Cerebellar cortex (tissue), 1 donor: Measurements from ENCODE around the gene DAPK2.

Experiments used
- DNase-seq: peaks from one replicate; pipeline ENCODE4 v3.0.0-alpha.2; 2015; ENCODE audit warnings: low spot score

Gene DAPK2

GRCh38 chr15:63892794-63893441 is 153.4 kb downstream of the DAPK2 start:
- no peak for DNase-seq

- no peak for DNase-seq
These were observed 154.5 kb downstream of the DAPK2 start for GRCh38 chr15:63891768-63892133.

DNA sequence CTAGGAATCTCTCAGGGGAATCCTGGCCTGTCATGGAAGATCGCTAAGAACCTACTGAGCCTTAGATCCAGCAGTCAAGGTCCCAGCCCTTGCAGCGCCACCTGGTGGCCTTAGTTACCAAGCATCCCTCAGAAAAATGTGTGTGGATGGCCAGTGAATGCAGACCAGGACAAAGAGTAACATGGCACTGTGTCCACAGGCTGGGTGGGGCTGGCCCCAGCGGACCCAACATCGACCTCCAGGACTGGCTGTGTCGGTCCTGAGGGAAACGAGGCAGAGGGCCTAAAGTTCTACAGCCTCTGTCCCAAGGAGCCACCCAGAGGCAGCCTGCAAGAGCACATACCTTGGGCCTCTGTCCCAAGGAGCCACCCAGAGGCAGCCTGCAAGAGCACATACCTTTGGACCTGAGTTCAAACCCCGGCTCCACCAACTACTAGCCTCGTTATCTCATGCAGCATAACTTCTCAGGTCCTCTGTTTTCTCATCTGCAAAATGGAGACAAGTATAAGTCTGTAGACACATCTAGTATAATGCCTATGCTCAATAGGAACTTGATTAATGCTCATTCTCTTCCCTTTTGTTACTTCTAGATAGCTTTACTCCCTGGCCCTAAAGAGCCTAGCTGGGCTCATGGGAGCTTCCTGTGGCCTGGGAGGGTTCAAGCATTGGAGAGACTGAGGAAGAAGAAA is 155.1 kb downstream of the DAPK2 start:
- peak; percentile 81 for DNase-seq

DNA sequence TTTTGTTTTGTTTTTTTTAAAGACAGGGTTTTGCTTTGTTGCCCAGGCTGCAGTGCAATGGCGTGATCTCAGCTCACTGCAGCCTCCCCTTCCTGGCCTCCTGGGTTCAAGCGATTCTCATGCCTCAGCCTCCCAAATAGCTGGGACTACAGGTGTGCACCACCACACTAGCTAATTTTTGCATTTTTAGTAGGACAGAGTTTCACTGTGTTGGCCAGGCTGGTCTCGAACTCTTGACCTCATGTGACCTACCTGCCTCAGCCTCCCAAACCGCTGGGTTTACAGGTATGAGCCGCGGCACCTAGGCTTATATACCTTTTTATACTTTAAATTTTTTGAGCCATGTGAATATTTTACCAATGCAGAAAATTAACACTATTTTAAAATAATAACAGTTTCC is 155.7 kb downstream of the DAPK2 start:
- DNase-seq: no peak

DNA sequence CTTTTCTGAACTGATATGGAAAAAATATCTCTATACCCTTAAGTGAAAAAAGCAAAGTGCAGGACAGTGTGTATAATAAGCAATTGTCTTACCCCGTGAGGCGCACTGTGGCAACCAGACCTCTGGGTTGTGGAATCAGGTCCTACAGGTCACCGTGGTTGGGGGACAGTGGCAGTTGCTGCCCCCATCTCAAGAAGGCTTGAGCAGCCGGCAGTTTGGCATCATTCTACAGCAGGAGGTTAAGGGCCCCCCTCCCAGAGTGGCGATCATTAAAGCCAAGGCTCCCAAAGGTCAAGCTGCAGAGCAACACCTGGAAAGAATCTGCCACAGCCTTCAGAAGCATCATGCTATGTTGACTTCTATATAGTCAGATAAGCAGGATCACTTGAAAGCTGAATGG is 156.5 kb downstream of the DAPK2 start:
- DNase-seq: no peak

DNA sequence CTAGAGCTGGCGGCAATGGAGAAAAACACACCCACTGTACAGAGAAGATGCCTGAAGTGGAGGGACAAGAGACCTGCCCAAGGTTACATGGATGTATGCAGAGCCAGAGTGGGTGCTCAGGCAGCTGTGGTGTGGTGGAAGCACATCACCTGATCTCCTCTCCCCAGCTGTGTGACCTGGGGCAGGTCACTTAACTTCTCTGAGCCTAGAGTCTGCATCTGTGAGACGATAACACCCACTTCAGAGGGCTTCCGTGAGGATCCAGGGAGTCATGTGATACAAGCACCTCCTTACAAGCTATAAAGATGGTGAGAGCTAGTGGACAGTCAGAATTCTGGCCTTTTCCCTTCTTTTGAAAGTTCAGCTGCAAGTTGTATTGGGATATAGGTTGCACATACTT is 157.5 kb downstream of the DAPK2 start:
- DNase-seq: no peak

DNA sequence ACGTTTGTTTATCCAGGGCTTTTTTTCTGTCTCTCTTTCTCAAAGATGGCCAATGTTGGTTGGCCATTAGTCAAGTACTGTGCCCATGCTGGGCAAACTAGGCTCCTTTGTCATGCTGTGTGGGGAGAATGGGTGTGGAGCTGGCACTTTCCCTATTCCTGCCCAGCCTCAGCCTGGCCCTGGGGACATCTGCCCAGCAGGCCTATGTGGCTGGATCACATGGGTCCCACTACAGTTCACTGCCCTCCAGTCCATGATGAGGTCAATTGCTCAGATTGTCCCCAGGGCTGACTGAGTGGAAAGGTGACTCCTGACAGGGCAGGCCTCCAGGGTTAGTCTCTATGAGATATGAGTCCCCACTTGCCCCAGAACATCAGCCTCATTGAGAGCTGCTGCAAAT is 158.1 kb downstream of the DAPK2 start:
- DNase-seq: no peak

- DNase-seq: no peak
These were observed 158.7 kb downstream of the DAPK2 start for GRCh38 chr15:63887630-63888029.

GRCh38 chr15:63884953-63885352 is 161.3 kb downstream of the DAPK2 start:
- DNase-seq: no peak

- DNase-seq: no peak
These were observed 164.9 kb downstream of the DAPK2 start for GRCh38 chr15:63881431-63881830.

DNA sequence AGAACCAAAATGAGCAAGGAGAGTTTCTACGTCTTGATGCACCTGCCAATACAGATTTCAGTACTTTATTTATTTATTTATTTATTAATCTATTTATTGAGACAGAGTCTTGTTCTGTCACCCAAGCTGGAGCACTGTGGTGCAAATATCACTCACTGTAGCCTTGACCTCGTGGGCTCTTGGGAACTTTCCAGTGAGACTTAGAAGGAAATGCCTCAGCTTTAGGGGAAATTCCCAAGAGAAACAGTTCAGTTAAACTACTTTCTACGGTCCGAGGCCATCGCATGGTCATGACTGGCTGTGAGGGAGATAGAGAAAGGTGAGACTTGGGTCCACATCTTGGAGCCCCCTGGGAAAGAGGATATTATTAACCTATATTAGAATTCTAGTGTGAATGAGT is 165.5 kb downstream of the DAPK2 start:
- no peak for DNase-seq

GRCh38 chr15:63879995-63880394 is 166.3 kb downstream of the DAPK2 start:
- DNase-seq: no peak

GRCh38 chr15:63879211-63879610 is 167.1 kb downstream of the DAPK2 start:
- no peak for DNase-seq

DNA sequence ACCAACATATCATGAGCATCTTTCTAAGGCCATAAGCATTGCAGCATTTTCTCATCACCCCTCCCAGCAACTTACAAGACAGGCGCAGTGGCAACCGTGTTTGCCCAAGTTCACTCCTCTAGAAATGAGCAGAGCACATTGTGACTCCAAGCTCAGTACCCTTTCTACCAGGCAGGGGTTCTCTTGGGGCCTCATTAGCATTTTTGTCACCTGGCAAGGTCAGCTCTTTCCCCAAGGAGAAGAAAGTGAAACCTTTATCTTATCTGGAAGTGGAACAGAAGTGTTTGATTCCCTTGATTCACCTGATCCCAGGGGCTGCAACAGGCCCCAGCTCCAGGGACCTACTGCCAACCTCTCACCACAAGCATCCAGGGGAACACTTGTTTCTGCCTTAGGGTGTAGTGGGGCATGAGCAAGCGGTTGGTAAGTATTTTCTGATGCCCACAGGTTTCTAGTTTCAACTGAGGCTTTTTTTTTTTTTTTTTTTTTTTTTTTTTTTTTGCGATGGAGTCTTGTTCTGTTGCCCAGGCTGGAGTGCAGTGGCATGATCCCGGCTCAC is 168.5 kb downstream of the DAPK2 start:
- no peak for DNase-seq

DNA sequence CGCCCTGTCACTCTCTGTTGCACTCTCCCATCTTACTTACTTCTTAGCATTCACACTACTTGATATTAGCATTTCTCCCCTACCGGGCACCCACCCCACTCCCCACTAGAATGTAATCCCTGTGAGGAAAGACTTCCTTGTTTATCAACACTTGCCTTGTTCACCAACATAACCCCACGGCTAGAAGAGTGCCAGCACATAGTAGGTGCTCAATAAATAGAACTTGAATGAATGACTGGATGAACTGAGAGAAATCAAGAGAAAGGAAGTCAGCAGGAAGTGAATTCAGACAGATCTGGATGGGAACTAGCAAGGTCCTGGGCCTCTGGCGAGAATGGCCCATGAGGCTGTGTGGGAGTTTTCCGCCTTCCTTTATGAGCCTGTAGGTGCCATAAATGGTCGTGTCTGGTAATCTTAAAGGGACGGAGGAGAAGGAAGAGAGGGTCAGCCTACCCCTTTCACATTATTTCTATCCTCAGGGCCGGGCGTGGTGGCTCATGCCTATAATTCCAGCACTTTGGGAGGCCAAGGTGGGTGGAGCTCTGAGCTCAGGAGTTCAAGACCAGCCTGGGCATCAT is 170.1 kb downstream of the DAPK2 start:
- no peak for DNase-seq

DNA sequence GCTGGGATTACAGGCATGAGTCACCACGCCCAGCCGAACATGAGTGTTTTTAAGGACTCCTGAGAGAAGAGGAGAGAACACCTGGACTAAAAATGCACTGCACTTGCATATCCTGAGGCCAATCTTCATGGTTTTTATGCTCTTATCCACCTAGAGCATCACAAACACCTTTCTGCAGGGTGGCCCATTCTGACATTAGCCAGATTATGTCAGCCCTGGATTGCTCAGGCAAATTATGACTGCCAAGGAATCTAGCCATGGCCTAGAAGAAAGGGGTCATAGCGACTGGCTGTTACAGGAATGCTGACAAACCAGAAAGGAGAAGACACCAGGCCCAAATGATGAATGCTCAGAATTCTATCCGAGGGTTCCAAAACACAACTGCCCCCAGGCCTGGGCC is 171.7 kb downstream of the DAPK2 start:
- no peak for DNase-seq

GRCh38 chr15:63872759-63873510 is 173.3 kb downstream of the DAPK2 start:
- DNase-seq: no peak

GRCh38 chr15:63870487-63871209 is 175.6 kb downstream of the DAPK2 start:
- DNase-seq: peak; percentile 37

DNA sequence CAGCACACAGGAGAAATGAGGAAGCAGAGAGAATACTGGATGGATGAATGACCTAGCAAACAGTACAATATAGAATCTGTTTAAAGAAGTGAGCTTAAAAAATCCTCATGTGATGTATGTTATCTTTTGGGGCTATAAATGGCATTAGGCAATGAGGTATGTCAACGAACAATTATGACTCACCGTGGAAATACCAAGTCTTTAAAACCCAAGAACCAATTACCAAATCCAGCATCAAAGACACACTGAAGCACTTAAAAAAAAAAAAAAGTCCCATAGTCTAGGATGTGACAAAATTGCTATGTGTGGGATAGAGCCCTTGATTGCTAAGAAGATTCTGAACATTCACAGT is 176.3 kb downstream of the DAPK2 start:
- no peak for DNase-seq

DNA sequence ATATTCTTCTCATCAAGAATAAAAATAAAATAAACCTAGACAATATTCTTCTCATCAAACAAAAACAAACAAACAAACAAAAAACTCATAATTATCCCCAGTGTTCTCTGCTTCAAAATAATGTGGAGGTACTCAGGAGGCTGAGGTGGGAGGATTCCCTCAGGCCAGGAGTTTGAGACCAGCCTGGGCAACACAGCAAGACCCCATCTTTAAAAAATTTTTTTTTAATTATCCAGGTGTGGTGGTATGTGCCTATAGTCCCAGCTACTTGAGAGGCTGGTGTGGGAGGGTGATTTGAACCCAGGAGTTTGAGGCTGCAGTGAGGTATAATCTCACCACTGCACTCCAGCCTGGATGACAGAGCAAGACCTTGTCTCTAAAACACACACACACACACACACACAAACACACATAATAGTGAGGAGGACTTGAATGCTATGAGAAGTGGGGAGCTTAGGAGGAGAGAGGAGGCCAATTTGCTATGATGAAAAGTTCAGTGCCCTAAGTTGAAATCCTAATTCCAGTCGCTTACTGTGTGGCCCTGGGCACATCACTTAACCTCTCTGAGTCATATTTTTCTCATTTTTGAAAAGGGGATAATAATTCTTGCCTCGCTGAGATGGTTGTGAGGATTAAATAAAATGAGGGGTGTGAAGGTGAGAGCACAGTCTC is 176.8 kb downstream of the DAPK2 start:
- DNase-seq: no peak

GRCh38 chr15:63864186-63864585 is 182.1 kb downstream of the DAPK2 start:
- DNase-seq: no peak
